K562 (cell line): Measurements from ENCODE around the gene SPINT1. TPM values are rescaled to one million over a fixed set of nuclear protein-coding genes. Genes with fewer than 3 reads are reported as not detected.

Experiments
- HNRNPLL ChIP-seq: fragments of 200-400 bp; formaldehyde crosslinking; IDR thresholded peaks from 2 replicates; pipeline ENCODE4 v1.6.1; 2017; ENCODE audit warnings: low read length, low read depth, mild to moderate bottlenecking; ENCODE audit not compliant: poor library complexity, severe bottlenecking
- PHF20 ChIP-seq: fragments of 450-650 bp; IDR thresholded peaks from 2 replicates; pipeline ENCODE4 v1.6.1; 2018; ENCODE audit not compliant: partially characterized antibody
- ZBTB1 ChIP-seq: sonication (generic); formaldehyde crosslinking; IDR thresholded peaks from 2 replicates; pipeline ENCODE4 v1.8.1; 2023; ENCODE audit warnings: missing genetic modification reagents, low read depth, mild to moderate bottlenecking, borderline replicate concordance
- ZNF146 ChIP-seq: IDR thresholded peaks from one replicate; pipeline ENCODE4 v1.6.1; 2018; ENCODE audit warnings: missing compliant biosample characterization; ENCODE audit not compliant: unreplicated experiment
- polyA plus RNA-seq, 8 experiments: library from polyadenylated mRNA; depleted of rRNA in 4 of 8; stranded (reverse) in 5 of 8; unstranded in 3 of 8; fragments of >200 nt; fragmentation: Nextera tagmentation in 2 of 8; fragmentation: Illumina TruSeq in 1 of 8; extraction: Ambion mirVana in 2 of 8; extraction: Trizol in 1 of 8; gene quantifications; 2 replicates each; pipeline versions ENCODE4 v1.2.1 to v1.2.3, GENCODE V29; 2011 to 2014; ENCODE audit warnings: inconsistent platforms in 1 of 8, missing spikeins in 1 of 8
- total RNA-seq, 7 experiments: library from RNA; depleted of rRNA in 6 of 7; stranded (reverse); fragments of >200 nt in 6 of 7; fragmentation: Illumina TruSeq in 2 of 7; extraction: Trizol in 2 of 7; gene quantifications; 2 replicates each; pipeline versions ENCODE4 v1.2.1 to v1.2.3, GENCODE V29; 2011 to 2021; ENCODE audit warnings: low replicate concordance in 1 of 7
- TF ChIP-seq, protein P1 (sequence below): fragments of 450-650 bp; IDR thresholded peaks from 2 replicates; pipeline ENCODE4 v1.6.1; 2016; ENCODE audit warnings: low read depth
- TF ChIP-seq, protein P2 (sequence below): fragments of 450-650 bp; IDR thresholded peaks from 2 replicates; pipeline ENCODE4 v1.6.1; 2016; ENCODE audit warnings: missing biosample characterization, missing genetic modification characterization
- TF ChIP-seq, protein P3 (sequence below): fragments of 450-650 bp; formaldehyde crosslinking; conservative IDR thresholded peaks from 2 replicates; pipeline ENCODE4 v1.4.0; 2022; ENCODE audit warnings: mild to moderate bottlenecking, missing genetic modification characterization
- TF ChIP-seq, protein P4 (sequence below): fragments of 450-650 bp; IDR thresholded peaks from 2 replicates; pipeline ENCODE4 v1.6.1; 2016
- TF ChIP-seq, protein P5 (sequence below): fragments of 200-800 bp; sonication (Bioruptor generic); IDR thresholded peaks from 2 replicates; pipeline ENCODE4 v1.6.1; 2017; ENCODE audit warnings: missing genetic modification characterization, missing compliant biosample characterization

The SPINT1 gene
- total and polyA plus RNA-seq, 9 of the 15 experiments (the other 6 are each of a cell fraction or from before 2014, with no cell fraction given): 0.78 to 4.5 (median 1.5) TPM

DNA sequence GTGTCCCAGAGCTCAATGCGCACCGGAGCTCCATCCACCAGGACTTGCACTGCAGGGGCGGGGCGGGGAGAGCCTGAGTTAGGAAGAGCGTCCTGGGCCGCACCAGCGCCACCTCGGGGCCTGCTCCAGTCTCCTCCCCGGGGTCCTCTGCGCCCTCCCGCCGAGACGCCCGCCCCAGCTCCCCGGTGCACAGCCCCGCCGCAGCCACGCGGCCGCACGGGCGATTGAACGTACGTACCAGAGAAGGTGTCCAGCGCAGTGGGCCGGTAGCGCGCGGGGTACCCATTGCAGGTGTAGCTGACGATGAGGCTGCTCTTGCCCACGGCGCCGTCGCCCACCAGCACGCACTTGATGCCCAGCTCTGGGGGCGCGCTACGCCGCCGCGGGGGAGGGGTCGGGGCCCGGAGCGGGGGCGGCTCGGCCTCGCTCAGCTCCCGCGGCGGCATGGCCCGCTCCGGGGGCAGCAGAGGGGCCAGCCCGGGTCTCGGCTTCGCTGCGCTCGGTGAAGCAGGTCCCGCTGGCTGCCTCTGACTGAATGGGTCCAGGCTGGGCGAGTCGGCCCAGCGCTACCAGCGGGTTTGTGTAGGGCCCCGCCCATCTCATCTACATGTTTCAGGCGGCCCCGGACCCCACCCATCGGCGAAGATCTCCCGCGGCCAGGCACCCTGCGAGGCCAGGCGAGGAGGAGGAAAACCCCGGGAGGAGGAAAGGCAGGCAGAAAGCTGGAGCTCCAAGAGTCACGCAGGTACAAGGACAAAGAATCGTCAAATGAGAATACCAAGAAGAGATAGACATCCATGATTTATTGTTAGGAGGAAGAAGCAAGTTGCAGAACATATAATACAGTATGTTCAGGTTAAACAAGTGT, 30.1 kb downstream of the SPINT1 start, which contains the start of gene RHOV (continued):
- TF ChIP-seq, protein P1, sequence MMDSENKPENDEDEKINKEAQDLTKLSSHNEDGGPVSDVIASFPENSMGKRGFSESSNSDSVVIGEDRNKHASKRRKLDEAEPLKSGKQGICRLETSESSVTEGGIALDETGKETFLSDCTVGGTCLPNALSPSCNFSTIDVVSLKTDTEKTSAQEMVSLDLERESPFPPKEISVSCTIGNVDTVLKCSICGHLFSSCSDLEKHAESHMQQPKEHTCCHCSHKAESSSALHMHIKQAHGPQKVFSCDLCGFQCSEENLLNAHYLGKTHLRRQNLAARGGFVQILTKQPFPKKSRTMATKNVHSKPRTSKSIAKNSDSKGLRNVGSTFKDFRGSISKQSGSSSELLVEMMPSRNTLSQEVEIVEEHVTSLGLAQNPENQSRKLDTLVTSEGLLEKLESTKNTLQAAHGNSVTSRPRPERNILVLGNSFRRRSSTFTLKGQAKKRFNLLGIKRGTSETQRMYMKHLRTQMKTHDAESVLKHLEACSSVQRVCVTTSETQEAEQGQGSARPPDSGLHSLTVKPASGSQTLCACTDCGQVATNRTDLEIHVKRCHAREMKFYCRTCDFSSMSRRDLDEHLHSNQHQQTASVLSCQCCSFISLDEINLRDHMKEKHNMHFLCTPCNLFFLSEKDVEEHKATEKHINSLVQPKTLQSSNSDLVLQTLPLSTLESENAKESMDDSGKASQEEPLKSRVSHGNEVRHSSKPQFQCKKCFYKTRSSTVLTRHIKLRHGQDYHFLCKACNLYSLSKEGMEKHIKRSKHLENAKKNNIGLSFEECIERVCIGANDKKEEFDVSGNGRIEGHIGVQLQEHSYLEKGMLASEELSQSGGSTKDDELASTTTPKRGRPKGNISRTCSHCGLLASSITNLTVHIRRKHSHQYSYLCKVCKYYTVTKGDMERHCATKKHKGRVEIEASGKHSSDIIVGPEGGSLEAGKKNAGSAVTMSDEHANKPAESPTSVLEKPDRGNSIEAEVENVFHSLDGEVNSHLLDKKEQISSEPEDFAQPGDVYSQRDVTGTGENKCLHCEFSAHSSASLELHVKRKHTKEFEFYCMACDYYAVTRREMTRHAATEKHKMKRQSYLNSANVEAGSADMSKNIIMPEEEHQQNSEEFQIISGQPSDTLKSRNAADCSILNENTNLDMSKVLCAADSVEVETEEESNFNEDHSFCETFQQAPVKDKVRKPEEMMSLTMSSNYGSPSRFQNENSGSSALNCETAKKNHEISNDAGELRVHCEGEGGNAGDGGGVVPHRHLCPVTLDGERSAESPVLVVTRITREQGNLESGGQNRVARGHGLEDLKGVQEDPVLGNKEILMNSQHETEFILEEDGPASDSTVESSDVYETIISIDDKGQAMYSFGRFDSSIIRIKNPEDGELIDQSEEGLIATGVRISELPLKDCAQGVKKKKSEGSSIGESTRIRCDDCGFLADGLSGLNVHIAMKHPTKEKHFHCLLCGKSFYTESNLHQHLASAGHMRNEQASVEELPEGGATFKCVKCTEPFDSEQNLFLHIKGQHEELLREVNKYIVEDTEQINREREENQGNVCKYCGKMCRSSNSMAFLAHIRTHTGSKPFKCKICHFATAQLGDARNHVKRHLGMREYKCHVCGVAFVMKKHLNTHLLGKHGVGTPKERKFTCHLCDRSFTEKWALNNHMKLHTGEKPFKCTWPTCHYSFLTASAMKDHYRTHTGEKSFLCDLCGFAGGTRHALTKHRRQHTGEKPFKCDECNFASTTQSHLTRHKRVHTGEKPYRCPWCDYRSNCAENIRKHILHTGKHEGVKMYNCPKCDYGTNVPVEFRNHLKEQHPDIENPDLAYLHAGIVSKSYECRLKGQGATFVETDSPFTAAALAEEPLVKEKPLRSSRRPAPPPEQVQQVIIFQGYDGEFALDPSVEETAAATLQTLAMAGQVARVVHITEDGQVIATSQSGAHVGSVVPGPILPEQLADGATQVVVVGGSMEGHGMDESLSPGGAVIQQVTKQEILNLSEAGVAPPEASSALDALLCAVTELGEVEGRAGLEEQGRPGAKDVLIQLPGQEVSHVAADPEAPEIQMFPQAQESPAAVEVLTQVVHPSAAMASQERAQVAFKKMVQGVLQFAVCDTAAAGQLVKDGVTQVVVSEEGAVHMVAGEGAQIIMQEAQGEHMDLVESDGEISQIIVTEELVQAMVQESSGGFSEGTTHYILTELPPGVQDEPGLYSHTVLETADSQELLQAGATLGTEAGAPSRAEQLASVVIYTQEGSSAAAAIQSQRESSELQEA: no peak
- TF ChIP-seq ZBTB1 (CRISPR knock-in tag): peak; percentile 77; the same call in 1 of the 2 replicates
- TF ChIP-seq, protein P2, sequence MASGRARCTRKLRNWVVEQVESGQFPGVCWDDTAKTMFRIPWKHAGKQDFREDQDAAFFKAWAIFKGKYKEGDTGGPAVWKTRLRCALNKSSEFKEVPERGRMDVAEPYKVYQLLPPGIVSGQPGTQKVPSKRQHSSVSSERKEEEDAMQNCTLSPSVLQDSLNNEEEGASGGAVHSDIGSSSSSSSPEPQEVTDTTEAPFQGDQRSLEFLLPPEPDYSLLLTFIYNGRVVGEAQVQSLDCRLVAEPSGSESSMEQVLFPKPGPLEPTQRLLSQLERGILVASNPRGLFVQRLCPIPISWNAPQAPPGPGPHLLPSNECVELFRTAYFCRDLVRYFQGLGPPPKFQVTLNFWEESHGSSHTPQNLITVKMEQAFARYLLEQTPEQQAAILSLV (tag): no peak
- TF ChIP-seq, protein P3, sequence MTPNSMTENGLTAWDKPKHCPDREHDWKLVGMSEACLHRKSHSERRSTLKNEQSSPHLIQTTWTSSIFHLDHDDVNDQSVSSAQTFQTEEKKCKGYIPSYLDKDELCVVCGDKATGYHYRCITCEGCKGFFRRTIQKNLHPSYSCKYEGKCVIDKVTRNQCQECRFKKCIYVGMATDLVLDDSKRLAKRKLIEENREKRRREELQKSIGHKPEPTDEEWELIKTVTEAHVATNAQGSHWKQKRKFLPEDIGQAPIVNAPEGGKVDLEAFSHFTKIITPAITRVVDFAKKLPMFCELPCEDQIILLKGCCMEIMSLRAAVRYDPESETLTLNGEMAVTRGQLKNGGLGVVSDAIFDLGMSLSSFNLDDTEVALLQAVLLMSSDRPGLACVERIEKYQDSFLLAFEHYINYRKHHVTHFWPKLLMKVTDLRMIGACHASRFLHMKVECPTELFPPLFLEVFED (CRISPR knock-in tag): no peak
- TF ChIP-seq, protein P4, sequence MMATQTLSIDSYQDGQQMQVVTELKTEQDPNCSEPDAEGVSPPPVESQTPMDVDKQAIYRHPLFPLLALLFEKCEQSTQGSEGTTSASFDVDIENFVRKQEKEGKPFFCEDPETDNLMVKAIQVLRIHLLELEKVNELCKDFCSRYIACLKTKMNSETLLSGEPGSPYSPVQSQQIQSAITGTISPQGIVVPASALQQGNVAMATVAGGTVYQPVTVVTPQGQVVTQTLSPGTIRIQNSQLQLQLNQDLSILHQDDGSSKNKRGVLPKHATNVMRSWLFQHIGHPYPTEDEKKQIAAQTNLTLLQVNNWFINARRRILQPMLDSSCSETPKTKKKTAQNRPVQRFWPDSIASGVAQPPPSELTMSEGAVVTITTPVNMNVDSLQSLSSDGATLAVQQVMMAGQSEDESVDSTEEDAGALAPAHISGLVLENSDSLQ: peak; percentile 85
- peak; percentile 49 for TF ChIP-seq HNRNPLL
- TF ChIP-seq PHF20: peak; percentile 30
- TF ChIP-seq ZNF146 (CRISPR knock-in tag): peak; percentile 7
- TF ChIP-seq, protein P5, sequence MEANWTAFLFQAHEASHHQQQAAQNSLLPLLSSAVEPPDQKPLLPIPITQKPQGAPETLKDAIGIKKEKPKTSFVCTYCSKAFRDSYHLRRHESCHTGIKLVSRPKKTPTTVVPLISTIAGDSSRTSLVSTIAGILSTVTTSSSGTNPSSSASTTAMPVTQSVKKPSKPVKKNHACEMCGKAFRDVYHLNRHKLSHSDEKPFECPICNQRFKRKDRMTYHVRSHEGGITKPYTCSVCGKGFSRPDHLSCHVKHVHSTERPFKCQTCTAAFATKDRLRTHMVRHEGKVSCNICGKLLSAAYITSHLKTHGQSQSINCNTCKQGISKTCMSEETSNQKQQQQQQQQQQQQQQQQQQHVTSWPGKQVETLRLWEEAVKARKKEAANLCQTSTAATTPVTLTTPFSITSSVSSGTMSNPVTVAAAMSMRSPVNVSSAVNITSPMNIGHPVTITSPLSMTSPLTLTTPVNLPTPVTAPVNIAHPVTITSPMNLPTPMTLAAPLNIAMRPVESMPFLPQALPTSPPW (CRISPR knock-in tag): peak; percentile 53
